Measurements from ENCODE around the gene BLM.
"Not testable (repeated sequence)": the region's sequence is repeated elsewhere in the genome, so short reads cannot be mapped to it uniquely, and the experiment has no call there.

Gene BLM

DNA sequence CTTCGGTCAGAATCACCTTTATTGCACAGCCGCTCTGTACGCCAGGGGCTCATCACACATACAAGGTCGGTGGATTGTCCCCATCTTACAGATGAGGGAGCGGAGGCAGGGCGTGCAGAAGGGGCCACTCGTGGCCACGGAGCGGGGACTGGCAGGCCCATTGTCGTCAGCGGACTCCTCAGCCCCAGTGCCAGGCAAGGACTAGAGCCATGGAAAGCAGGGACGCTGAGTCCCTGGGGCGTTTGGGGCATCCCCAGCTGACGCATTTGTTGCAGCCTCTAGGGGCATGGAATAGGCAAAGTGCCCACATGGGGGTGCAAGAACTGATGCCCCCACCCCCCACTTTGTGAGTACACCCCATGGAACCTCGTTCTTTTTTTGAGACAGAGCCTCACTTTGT, 121.4 kb downstream of the BLM start:
- no peak for DNase-seq (ENCODE audit: insufficient read length, low spot score)
- no peak for TF ChIP-seq POLR2A (IDR thresholded peaks at IDR 0.05; ENCODE audit: low read depth, low read length)
- no peak for FAIRE-seq

DNA sequence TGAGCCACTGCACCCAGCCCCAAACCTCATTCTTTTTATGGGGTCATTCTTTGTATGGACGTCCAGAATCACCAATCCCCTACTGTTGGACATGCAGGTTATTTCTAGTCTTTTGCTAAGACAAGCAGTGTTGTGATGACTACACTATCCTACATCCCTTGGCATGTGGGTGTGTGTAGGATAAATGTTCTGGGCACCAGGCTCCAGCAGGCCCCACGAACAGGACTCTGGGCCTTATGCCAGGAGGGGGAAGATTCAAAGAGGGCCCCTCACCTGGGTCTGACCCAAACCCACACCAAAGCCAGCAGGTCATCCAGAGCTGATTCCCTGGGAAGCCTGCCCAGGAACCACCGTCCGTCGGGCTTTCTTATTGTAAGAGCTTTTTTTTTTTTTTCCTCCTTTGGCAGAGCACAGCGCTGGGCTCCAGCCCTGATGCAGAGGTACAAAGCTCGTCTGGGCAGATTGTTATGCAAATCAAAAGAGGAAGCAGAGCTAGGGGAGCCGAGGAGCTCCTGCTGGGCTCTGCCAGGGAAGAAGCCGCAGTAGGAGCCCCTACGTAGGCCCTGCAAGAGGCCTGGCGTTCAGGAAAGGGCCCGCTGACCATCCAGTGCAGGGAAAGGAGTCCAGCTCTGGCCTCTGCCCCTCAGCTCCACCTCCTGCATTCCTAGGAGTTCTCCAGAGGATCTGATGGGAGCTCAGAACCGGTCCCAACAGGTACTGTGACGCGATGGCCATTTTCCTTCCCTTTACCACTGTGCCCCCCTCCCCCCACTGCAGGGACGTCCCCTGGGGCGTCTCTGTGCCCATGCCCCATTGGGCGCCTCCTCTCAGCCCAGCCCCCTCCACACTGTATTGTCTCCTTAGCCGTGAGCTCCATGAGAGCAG, 122.3 kb downstream of the BLM start:
- no peak for DNase-seq (ENCODE audit: insufficient read length, low spot score)
- no peak for FAIRE-seq

DNA sequence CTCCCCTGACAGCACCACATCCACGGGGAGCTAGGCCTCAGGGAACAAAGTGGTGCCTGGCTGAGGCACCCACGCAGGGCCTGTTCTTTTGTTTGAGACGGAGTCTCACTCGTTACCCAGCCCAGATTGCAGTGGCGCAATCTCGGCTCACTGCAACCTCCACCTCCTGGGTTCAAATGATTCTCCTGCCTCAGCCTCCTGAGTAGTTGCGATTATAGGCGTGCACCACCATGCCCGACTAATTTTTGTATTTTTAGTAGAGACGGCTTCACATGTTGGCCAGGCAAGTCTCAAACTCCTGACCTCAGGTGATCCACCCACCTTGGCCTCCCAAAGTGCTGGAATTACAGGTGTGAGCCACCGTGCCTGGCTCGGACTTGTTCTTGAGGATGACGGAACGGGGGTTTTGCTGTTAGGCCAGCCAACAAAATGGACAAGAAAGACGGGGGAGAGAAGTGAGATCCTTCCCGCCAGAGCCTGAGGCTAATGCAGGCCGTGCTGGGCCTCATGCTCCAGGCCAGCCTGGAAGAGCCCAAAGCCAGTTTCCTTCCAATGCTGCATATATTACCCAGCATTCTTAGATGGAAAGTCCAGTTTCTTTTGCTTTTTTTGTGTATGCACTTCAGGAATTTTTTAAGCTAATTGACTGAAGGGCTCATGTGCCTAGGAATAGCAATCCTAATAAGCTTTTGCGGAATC, 123.2 kb downstream of the BLM start:
- DNase-seq (ENCODE audit: insufficient read length, low spot score) = no peak
- no peak for TF ChIP-seq POLR2A (IDR thresholded peaks at IDR 0.05; ENCODE audit: low read depth, low read length)
- no peak for FAIRE-seq

More for the DNA sequence above, 122.3 kb downstream of the BLM start:
- no peak for TF ChIP-seq POLR2A (IDR thresholded peaks at IDR 0.05; ENCODE audit: low read depth, low read length)

DNA sequence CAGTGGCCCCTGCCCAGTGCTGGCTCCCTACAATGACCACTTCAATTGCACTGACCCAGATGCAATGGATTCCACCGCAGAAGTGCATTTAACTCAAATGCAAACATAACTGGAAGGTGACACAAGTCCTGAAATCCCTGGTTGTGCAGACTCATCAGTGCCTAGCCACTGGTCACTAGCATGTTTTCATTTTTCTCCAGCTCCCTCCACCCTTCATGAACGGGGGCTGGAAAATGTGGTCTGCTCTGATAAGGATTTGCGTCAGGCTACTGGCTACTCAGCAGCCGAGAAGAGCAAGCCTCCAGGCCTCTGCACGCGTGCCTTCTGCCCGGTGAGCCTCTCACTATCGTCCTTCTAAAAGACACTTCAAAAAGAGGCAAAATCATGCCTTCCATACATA, 123.8 kb downstream of the BLM start:
- no peak for FAIRE-seq

DNA sequence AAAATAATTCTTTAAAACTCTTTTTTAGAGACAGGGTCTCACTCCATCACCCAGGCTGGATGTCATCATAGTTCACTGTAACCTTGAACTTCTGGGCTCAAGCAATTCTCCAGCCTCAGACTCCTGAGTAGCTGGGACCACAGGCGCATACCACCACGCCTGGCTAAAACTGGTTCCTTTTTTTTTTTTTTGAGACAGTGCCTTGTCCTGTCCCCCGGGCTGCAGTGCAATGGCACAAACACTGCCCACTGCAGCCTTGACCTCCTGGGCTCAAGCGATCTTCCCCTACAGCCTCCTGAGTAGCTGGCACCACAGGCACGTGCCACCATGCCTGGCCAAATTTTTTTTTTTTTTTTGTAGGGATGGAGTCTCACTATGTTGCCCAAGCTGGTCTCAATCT, 127.5 kb downstream of the BLM start:
- DNase-seq (ENCODE audit: insufficient read length, low spot score) = no peak
- TF ChIP-seq POLR2A (IDR thresholded peaks at IDR 0.05; ENCODE audit: low read depth, low read length) = no peak
- FAIRE-seq = no peak

More for the DNA sequence above, 123.8 kb downstream of the BLM start:
- no peak for TF ChIP-seq POLR2A (IDR thresholded peaks at IDR 0.05; ENCODE audit: low read depth, low read length)
- DNase-seq (ENCODE audit: insufficient read length, low spot score) = no peak

DNA sequence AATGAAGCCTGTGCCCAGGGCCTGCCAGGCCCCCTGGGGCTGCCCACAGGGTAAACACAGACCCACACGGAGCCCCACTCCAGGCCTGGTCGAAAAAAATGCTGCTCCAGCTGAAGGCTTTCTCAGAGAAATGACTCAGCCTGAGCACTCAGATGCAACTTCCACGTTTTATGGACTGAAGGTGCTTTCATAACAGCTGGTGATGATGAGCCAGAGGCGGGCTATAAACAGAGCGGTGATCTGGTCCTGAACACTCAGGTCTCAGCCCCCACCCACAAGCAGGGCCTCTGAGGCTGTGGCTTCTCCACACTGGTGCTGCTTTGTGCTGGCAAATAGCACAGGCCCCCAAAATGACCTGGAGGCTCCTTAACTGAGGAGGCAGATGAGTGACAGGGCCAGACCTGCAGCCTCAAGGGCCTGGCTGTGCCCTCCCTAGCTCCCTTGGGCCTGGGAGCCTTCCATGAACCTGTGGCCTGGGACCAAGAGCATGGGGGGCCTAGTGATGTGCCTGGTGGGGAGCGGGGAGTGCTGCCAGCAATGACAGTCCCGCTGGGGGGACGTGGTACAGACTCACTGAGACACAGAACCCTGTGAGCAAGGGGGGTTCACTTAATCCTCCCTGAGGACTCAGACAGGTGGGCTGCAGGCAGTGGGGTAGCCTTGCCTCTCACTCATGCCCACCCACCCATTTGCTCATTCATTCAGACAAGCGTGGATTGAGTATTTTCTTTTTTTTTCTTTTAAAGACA, 128.2 kb downstream of the BLM start:
- FAIRE-seq (peak; percentile 52), DNase-seq (ENCODE audit: insufficient read length, low spot score) (peak; percentile 63)
- TF ChIP-seq POLR2A (IDR thresholded peaks at IDR 0.05; ENCODE audit: low read depth, low read length) = no peak

DNA sequence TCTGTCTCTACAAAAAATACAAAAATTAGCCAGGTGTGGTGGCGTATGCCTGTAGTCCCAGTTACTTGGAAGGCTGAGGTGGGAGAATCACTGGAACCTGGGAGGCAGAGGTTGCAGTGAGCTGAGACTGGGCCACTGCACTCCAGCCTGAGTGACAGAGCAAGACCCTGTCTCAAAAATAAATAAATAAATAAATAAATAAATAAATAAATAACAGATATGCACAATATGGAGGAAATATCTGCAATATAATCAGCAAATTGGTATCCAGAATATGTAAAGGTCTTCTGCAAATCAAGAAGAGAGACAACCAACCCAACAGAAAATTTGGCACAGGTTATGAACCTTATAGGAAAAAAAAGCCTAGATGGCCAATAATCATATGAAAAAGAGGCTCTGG, 132.3 kb downstream of the BLM start:
- not testable (repeated sequence) for FAIRE-seq; DNase-seq (ENCODE audit: insufficient read length, low spot score)

DNA sequence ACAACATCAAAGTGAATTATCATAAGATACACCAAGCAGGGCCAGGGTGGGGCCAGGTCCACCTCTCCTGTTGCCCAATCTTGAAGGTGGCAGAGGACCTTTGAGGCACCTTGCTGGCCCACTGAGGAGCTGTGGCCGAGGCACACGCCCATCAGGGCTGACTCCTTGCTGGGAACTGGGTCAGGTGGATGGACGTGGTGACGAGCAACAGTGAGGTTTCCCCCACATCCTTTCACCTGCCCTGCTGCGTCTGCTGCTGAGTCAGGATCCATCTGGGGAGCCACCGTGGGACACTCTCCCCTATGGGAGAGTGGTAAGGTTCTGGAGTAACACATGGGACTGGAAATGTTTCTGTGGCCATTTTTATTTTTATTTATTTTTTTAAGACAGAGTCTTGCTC, 134.0 kb downstream of the BLM start:
- FAIRE-seq (no peak), DNase-seq (ENCODE audit: insufficient read length, low spot score) (no peak)
- no peak for TF ChIP-seq POLR2A (IDR thresholded peaks at IDR 0.05; ENCODE audit: low read depth, low read length)

DNA sequence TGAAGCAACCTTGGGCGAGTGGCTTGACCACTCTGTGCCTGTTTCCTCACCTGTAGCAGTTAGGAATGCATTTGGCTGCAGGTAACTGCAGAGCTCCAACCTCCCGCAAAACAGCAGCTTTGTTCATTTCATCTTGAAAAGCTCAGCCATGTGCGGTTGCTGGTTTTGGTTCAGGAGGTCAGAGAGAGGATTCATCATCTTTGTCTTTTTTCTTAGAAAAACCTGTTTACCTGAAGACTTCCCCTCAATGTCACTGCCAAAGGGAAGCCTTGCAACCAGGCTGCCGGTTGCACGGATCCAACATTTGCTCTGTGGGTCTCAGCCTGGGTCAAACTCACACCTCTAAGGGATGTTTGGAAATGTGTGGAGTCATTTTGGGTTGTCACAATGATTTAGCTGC, 134.8 kb downstream of the BLM start:
- FAIRE-seq (no peak), DNase-seq (ENCODE audit: insufficient read length, low spot score) (no peak)
- no peak for TF ChIP-seq POLR2A (IDR thresholded peaks at IDR 0.05; ENCODE audit: low read depth, low read length)

DNA sequence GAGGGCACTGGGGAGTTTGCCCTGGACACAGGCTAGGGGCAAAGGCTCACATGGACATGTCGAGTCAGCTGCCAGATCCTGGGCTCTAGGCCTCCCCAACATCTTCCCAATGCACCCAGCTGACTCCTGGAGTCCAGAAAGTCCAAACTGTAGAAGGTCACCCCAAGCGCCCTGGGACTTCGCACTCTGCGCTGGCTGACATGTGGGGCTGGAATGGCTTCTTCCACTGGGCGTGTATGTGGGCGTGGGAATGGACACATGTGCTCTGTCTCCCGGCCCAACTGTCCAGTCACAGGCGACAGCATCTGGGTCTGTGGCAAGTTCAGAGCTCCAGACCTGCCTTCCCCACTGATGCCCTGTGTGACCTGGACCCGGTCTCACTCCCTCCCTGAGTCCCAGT, 138.0 kb downstream of the BLM start:
- no peak for DNase-seq (ENCODE audit: insufficient read length, low spot score)
- no peak for FAIRE-seq

DNA sequence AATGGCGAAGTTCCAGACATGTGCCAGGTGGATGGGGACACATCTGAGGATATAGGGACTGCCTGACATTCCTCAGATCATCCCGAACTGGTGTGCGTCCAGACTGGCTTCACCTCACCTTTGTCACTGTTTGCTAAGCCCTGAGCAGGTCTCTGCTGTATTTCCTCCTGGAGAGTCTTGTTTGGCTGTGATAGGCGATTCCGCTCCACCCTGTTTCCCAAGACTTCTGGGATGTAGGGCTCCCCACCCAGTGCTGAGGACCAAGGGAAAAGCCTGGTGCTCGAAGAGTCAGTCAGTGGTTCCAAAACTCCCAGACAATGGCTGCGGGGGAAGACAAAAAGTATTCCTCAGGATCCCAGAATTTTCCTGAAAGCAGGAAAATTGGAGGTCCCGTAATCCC, 140.2 kb downstream of the BLM start:
- no peak for DNase-seq (ENCODE audit: insufficient read length, low spot score)
- TF ChIP-seq POLR2A (IDR thresholded peaks at IDR 0.05; ENCODE audit: low read depth, low read length) = no peak
- FAIRE-seq = no peak

More for the DNA sequence above, 138.0 kb downstream of the BLM start:
- no peak for TF ChIP-seq POLR2A (IDR thresholded peaks at IDR 0.05; ENCODE audit: low read depth, low read length)

DNA sequence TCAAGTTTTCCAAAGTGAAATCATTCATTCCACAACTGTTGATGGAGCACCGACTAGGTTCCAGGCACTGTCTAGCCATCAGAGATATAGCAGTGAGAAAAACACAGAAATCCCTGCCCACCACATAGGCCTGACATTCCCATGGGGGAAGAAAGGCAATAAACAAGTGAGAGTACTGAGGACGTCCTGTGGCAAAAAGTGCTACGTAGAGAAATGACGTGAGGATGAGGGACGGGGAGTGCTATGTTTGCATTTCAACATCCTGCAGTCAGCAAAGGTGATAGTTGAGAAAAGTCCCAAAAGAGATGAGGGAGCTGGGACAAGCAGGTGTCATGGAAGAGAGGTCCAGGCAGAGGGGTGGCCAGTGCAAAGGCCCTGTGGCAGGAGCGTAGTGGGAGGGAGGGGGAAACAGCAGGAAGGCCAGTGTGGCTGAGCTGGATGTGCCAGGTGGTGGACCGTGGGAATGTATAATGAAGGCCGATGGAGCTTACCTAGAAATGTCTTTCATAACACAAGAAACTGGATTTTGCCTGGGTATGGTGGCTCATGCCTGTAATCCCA, 140.8 kb downstream of the BLM start:
- FAIRE-seq (no peak), DNase-seq (ENCODE audit: insufficient read length, low spot score) (no peak)
- TF ChIP-seq POLR2A (IDR thresholded peaks at IDR 0.05; ENCODE audit: low read depth, low read length) = no peak

DNA sequence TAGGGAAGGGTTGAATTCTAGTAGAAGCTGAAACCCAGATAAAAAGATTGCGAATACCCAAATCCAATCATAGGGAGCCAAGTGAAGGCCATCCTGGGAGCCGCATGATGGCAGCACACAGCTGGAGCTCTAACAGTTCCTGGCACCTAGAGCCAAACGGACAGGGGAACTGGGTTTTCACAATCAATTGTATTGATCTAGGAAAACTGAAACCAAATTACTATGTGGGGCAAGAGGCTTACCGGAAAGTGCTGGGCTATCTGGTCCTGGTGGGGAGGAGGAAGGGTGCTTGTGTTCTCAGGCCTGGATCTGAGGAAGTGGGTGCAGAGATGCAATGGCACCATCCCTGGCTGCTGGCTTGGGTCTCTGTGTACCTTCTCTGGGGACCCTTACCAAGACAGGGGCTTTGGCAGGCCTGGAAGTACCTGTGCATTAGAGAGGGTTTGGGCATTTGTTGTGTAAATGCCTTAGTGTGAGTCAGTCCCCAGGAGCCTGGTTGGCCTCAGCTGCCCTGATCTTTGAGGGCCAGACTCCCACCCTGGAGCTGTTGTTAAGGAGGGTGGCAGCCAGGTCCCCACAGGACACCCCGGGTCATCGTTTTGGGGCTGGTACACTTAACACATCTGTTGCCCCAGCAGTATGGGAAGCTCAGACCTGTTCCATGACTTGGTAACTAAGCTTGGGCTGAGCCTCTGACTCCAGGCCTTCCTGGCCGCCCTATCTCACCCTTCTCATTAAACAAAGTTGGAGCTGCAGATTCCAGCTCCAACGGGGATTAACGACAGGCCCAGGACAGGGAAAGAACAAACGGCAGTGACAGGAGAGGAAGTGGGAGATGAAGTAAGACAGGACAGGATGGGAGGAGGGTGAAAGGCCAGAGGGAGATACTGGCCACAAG, 142.3 kb downstream of the BLM start:
- TF ChIP-seq POLR2A (IDR thresholded peaks at IDR 0.05; ENCODE audit: low read depth, low read length) = no peak
- DNase-seq (ENCODE audit: insufficient read length, low spot score) = no peak
- no peak for FAIRE-seq
